Muscle layer of colon (tissue), 2 donors: ENCODE measurements around the gene SKOR2.

ENCODE experiments used
- H3K27ac ChIP-seq: one replicate; pipeline ENCODE4 v1.7.0; 2013; ENCODE audit warnings: low read depth, mild to moderate bottlenecking, low read length, moderate library complexity
- H3K27me3 ChIP-seq, 2 donors: one replicate each; pipeline ENCODE4 v1.7.0; 2013; ENCODE audit warnings: low read length in 2 of 2, mild to moderate bottlenecking in 2 of 2; ENCODE audit not compliant: insufficient read depth in 2 of 2, control insufficient read depth in 1 of 2
- H3K36me3 ChIP-seq: one replicate; pipeline ENCODE4 v1.7.0; 2013; ENCODE audit warnings: mild to moderate bottlenecking, low read length; ENCODE audit not compliant: insufficient read depth
- H3K4me1 ChIP-seq: one replicate; pipeline ENCODE4 v1.7.0; 2013; ENCODE audit warnings: mild to moderate bottlenecking, low read length; ENCODE audit not compliant: insufficient read depth
- H3K4me3 ChIP-seq, 2 donors: one replicate each; pipeline ENCODE4 v1.7.0; 2013; ENCODE audit warnings: low read length in 2 of 2, low read depth in 1 of 2, mild to moderate bottlenecking in 1 of 2, moderate library complexity in 1 of 2
- H3K9ac ChIP-seq: one replicate; pipeline ENCODE4 v1.7.0; 2013; ENCODE audit warnings: low read length
- H3K9me3 ChIP-seq: one replicate; pipeline ENCODE4 v1.7.0; 2013; ENCODE audit warnings: mild to moderate bottlenecking, low read length
- donor health status: abdominal sarcoma.
- donor health status: Adenocarcinoma of cecum.

The SKOR2 gene, protein sequence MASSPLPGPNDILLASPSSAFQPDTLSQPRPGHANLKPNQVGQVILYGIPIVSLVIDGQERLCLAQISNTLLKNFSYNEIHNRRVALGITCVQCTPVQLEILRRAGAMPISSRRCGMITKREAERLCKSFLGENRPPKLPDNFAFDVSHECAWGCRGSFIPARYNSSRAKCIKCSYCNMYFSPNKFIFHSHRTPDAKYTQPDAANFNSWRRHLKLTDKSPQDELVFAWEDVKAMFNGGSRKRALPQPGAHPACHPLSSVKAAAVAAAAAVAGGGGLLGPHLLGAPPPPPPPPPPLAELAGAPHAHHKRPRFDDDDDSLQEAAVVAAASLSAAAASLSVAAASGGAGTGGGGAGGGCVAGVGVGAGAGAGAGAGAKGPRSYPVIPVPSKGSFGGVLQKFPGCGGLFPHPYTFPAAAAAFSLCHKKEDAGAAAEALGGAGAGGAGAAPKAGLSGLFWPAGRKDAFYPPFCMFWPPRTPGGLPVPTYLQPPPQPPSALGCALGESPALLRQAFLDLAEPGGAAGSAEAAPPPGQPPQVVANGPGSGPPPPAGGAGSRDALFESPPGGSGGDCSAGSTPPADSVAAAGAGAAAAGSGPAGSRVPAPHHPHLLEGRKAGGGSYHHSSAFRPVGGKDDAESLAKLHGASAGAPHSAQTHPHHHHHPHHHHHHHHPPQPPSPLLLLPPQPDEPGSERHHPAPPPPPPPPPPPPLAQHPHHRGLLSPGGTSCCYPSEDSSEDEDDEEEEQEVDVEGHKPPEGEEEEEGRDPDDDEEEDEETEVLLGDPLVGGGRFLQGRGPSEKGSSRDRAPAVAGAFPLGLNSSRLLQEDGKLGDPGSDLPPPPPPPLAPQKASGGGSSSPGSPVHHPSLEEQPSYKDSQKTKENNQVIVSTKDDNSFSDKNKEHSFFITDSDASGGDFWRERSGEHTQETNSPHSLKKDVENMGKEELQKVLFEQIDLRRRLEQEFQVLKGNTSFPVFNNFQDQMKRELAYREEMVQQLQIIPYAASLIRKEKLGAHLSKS

GRCh38 chr18:47251289-47252120, at the start of gene SKOR2:
TSS of gene SKOR2 (minus strand) at chr18:47251660. CDS start at chr18:47249183, 2,477 bp downstream.
- Histone ChIP-seq H3K9me3 (no peaks in the 10 kb centered on the region), H3K36me3 (no peaks in the 10 kb centered on the region), H3K4me1 (no peaks in the 10 kb centered on the region), H3K4me3 (no peak within 1 kb of the TSS), H3K27ac (no peak within 1 kb of the TSS), H3K9ac (no peak within 1 kb of the TSS), H3K27me3 (peaks cover 31 to 70% of the 10 kb centered on the region in 2 donors)

DNA sequence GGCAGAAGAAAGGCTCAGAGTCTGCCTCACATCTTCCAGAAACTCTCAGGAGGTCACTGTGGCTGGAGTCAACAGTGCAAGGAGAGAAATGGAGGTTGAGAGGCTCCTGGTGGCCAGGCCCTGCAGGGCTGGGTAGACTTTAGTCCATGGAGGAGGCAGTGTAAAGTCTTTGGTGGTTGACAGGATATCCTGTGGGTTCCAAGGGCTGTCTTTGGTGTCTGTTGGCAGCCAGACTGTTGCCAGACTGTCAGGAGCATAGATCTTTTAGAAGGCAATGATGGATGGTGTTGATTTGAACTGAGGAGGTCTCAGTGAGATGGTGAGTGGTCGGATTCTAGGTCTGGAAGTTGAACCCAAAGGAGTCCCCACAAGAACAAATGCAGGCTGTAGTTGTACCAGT, 45.0 kb upstream of the SKOR2 start:
- no peak overlapping the region for H3K27ac ChIP-seq
- H3K9ac ChIP-seq, result no peak overlapping the region
- no peaks in the 10 kb centered on the region for H3K9me3 ChIP-seq
- H3K27me3 ChIP-seq, result no peaks in the 10 kb centered on the region
- H3K36me3 ChIP-seq, result no peaks in the 10 kb centered on the region
- no peak overlapping the region for H3K4me3 ChIP-seq
- no peaks in the 10 kb centered on the region for H3K4me1 ChIP-seq

DNA sequence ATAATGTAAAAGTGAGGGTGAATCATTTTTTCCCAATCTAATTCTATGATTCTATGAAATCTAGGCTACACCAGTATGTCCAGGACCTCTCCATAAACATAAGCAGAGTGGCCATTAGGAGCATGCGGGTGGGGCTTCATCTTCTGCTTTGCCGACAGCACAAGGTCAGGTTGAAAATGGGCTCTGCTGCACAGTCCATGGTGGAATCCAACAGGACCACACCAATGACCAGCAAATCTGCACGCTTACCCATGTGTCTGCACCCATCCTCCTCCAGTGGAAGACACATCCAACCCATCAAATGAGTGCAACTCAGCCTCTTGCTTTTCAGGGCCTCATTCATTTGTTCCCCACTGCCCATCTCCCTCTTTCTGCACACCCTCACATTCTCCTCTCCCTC, 43.3 kb upstream of the SKOR2 start:
- H3K9me3 ChIP-seq, result no peaks in the 10 kb centered on the region
- no peaks in the 10 kb centered on the region for H3K4me1 ChIP-seq
- no peak overlapping the region for H3K9ac ChIP-seq
- H3K27me3 ChIP-seq, result no peaks in the 10 kb centered on the region
- H3K27ac ChIP-seq, result no peak overlapping the region
- H3K36me3 ChIP-seq, result no peaks in the 10 kb centered on the region
- H3K4me3 ChIP-seq, result no peak overlapping the region

- Histone ChIP-seq H3K9me3 (no peaks in the 10 kb centered on the region), H3K9ac (no peak overlapping the region), H3K4me1 (no peaks in the 10 kb centered on the region), H3K27ac (no peak overlapping the region), H3K36me3 (no peaks in the 10 kb centered on the region), H3K27me3 (no peaks in the 10 kb centered on the region), H3K4me3 (no peak overlapping the region)
Observed at GRCh38 chr18:47288741-47289140, 37.3 kb upstream of the SKOR2 start.

DNA sequence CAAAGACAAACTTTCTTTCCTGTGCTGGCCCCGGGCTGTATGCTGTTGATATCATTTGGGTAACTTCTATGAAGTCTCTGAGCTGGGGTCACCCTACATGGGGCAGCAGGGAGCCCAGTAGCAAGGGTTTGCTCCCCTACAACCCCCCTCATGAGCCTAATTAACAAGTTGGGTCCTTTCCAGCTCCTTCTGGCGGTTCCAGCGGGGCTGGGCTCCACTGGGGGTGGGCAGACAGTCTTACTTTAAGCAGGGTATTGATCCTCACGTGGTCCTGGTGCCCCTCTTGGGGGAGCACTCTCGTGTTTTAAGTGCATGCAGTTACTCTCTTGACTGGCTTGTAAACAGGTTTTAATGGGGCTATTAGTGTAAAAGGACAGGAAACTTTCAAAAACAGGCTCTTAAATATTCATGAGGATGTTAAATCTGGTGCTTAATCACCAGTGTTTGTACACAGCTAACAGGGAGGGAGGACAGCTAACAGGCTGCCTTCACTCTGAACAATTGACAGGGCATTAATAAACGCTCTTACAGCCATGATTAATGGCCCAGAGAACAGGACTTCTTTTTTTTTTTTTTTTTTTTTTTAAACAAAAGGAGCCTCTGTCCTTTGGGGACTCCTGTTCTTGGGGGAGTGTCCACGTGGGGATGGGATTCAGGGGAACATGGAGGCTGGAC, 36.6 kb upstream of the SKOR2 start:
- Histone ChIP-seq H3K27ac (no peak overlapping the region), H3K27me3 (no peaks in the 10 kb centered on the region), H3K4me1 (no peaks in the 10 kb centered on the region), H3K36me3 (no peaks in the 10 kb centered on the region), H3K9me3 (no peaks in the 10 kb centered on the region), H3K4me3 (no peak overlapping the region), H3K9ac (no peak overlapping the region)

GRCh38 chr18:47286776-47287410, 35.4 kb upstream of the SKOR2 start:
- Histone ChIP-seq H3K4me1 (no peaks in the 10 kb centered on the region), H3K27ac (no peak overlapping the region), H3K4me3 (no peak overlapping the region), H3K9me3 (no peaks in the 10 kb centered on the region), H3K36me3 (no peaks in the 10 kb centered on the region), H3K27me3 (no peaks in the 10 kb centered on the region), H3K9ac (no peak overlapping the region)

DNA sequence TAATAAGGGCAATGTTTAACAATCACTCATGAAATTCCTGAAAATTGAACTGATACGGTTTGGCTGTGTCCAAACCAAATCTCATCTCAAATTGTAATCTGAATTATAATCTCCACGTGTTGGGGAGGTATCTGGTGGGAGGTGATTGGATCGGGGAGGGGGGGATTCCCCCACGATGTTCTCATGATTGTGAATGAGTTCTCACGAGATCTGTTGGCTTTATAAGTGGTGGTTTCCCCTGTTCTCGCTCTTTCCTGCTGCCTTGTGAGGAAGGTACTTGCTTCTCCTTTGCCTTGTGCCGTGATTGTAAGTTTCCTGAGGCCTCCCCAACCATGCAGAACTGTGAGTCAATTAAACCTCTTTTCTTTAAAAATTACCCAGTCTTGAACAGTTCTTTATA, 34.0 kb upstream of the SKOR2 start:
- no peak overlapping the region for H3K9ac ChIP-seq
- H3K27me3 ChIP-seq, result no peaks in the 10 kb centered on the region
- H3K27ac ChIP-seq, result no peak overlapping the region

GRCh38 chr18:47284721-47285395, 33.4 kb upstream of the SKOR2 start:
- H3K9ac ChIP-seq, result no peak overlapping the region
- H3K27me3 ChIP-seq, result no peaks in the 10 kb centered on the region
- H3K9me3 ChIP-seq, result no peaks in the 10 kb centered on the region
- no peak overlapping the region for H3K27ac ChIP-seq
- H3K36me3 ChIP-seq, result no peaks in the 10 kb centered on the region
- no peak overlapping the region for H3K4me3 ChIP-seq
- no peaks in the 10 kb centered on the region for H3K4me1 ChIP-seq

More for the DNA sequence above, 34.0 kb upstream of the SKOR2 start:
- no peaks in the 10 kb centered on the region for H3K9me3 ChIP-seq
- no peak overlapping the region for H3K4me3 ChIP-seq
- no peaks in the 10 kb centered on the region for H3K36me3 ChIP-seq
- no peaks in the 10 kb centered on the region for H3K4me1 ChIP-seq

DNA sequence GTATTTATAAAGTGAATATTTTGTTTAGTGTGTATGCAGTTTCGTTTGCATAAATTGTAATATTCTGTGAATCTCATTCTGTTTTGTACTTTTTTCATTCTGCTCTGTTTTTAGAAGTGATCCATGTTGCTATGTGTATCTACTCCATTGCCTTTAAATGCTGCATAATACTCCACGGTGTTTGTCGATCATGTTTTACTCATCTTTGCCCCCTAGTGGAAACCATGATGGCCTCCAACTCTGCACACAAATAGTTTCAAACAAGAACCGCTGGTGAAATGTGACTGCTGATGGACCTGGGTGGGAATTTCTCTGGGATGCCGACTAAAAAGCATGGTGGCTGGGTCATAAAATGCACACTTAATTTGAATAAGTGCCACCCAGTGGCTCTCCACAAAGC, 32.0 kb upstream of the SKOR2 start:
- H3K36me3 ChIP-seq, result no peaks in the 10 kb centered on the region
- H3K4me1 ChIP-seq, result no peaks in the 10 kb centered on the region
- H3K27ac ChIP-seq, result no peak overlapping the region
- no peak overlapping the region for H3K4me3 ChIP-seq
- H3K27me3 ChIP-seq, result no peaks in the 10 kb centered on the region
- H3K9ac ChIP-seq, result no peak overlapping the region
- H3K9me3 ChIP-seq, result no peaks in the 10 kb centered on the region

- H3K9me3 ChIP-seq, result no peaks in the 10 kb centered on the region
- no peak overlapping the region for H3K27ac ChIP-seq
- no peaks in the 10 kb centered on the region for H3K4me1 ChIP-seq
- no peaks in the 10 kb centered on the region for H3K27me3 ChIP-seq
- no peak overlapping the region for H3K4me3 ChIP-seq
- H3K9ac ChIP-seq, result no peak overlapping the region
- H3K36me3 ChIP-seq, result no peaks in the 10 kb centered on the region
Observed at GRCh38 chr18:47280121-47280520, 28.7 kb upstream of the SKOR2 start.
